Upper lobe of left lung (tissue), 6 donors: ENCODE measurements around the gene PLB1. TPM values are rescaled to one million over a fixed set of nuclear protein-coding genes. Genes with fewer than 3 reads are reported as not detected.

Experiments used
- ATAC-seq, 2 donors: fragments of 200-7000 bp; cut with Tn5 transposase; one replicate each; pipeline ENCODE4 v1.9.1; 2022; ENCODE audit warnings: mild to moderate bottlenecking in 2 of 2, moderate library complexity in 2 of 2; ENCODE audit not compliant: low FRiP score in 2 of 2
- DNase-seq, 2 donors: peaks; one replicate each; pipeline ENCODE4 v3.0.0-alpha.2; 2019 to 2020
- H3K27ac ChIP-seq, 4 donors: fragments of 200-600 bp; sonication (generic); one replicate each; pipeline ENCODE4 v1.5.1; 2016 to 2019
- H3K27me3 ChIP-seq, 4 donors: fragments of 200-600 bp; sonication (generic); one replicate each; pipeline ENCODE4 v1.5.1; 2017 to 2019
- H3K36me3 ChIP-seq, 4 donors: fragments of 200-600 bp; sonication (generic); one replicate each; pipeline ENCODE4 v1.5.1; 2016 to 2019
- H3K4me1 ChIP-seq, 4 donors: fragments of 200-600 bp; sonication (generic); one replicate each; pipeline ENCODE4 v1.5.1; 2018 to 2019
- H3K4me3 ChIP-seq, 4 donors: fragments of 200-600 bp; sonication (generic); one replicate each; pipeline ENCODE4 v1.5.1; 2017 to 2019; ENCODE audit warnings: mild to moderate bottlenecking in 2 of 4, moderate library complexity in 1 of 4
- H3K9me3 ChIP-seq, 4 donors: fragments of 200-600 bp; sonication (generic); one replicate each; pipeline ENCODE4 v1.5.1; 2018 to 2019
- CTCF ChIP-seq, 6 experiments: fragments of 450-650 bp in 4 of 6; fragments of 200-600 bp in 2 of 6; sonication (generic) in 2 of 6; IDR thresholded peaks; one replicate each; pipeline ENCODE4 v1.5.1; 2016 to 2019; ENCODE audit warnings: antibody characterized with exemption in 6 of 6
- EP300 ChIP-seq, 4 donors: sonication (generic); formaldehyde crosslinking; IDR thresholded peaks; one replicate each; pipeline ENCODE4 v1.5.1; 2017; ENCODE audit warnings: antibody characterized with exemption in 4 of 4, control low read depth in 2 of 4
- POLR2A ChIP-seq, 4 donors: fragments of 450-650 bp; IDR thresholded peaks; one replicate each; pipeline ENCODE4 v1.5.1; 2016 to 2017; ENCODE audit warnings: antibody characterized with exemption in 4 of 4, mild to moderate bottlenecking in 2 of 4
- POLR2AphosphoS5 ChIP-seq, 2 donors: sonication (generic); formaldehyde crosslinking; IDR thresholded peaks; one replicate each; pipeline ENCODE4 v1.5.1; 2017; ENCODE audit warnings: antibody characterized with exemption in 2 of 2
- WGBS, 2 donors: methylation state at CpG; one replicate each; pipeline ENCODE4 v1.1.5; 2017 to 2018; 5-methylcytosine and 5-hydroxymethylcytosine counted together
- total RNA-seq, 6 donors: library from RNA; depleted of rRNA in 4 of 6; stranded (reverse); fragments of >200 nt in 4 of 6; gene quantifications; one replicate each; pipeline versions ENCODE4 v1.1.0 to v1.2.1, GENCODE V29; 2016 to 2021
- donor health status: DM: no; HTN: no; CAD: no; lungs with moderate emphysema.
- donor health status: DM: no; HTN: yes; CAD: no; lungs with severe emphysema.

PLB1 gene
- total RNA-seq, 6 donors from 2014 or later = 3.1 to 9.1 (median 5.4) TPM

DNA sequence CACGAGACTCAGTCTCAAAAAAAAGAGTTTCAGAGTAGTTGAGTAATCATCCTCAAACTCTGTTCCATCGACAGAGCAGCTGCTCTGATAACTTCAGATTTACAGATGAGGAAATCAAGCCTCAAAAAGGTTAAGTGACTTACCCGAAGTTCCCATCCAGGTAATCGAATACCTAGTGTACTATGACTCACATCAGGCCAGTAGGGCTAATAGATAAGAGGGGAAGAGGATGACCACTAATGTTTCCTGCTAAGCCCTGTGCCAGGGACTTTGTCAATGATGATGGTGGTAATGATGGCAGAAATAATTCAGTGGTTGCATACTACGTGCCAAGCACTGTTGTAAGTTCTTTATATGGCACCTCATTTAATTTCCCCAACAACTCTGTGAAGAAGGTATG is 80.9 kb downstream of the PLB1 start:
- Histone ChIP-seq H3K27ac (no peak overlapping the region), H3K36me3 (no peaks in the 10 kb centered on the region), H3K9me3 (no peaks in the 10 kb centered on the region), H3K4me1 (no peaks in the 10 kb centered on the region), H3K27me3 (no peaks in the 10 kb centered on the region), H3K4me3 (no peak overlapping the region)
- DNase-seq (no peak), ATAC-seq (no peak)
- 83 to 86% methylated on average over 5 of the region's 5 CpGs for WGBS, 2 donors
- TF ChIP-seq EP300 (IDR thresholded peaks at IDR 0.05) = no peak
- TF ChIP-seq POLR2A (IDR thresholded peaks at IDR 0.05) = no peak
- no peak for TF ChIP-seq POLR2AphosphoS5 (IDR thresholded peaks at IDR 0.05)
- no peak for TF ChIP-seq CTCF (IDR thresholded peaks at IDR 0.05)

DNA sequence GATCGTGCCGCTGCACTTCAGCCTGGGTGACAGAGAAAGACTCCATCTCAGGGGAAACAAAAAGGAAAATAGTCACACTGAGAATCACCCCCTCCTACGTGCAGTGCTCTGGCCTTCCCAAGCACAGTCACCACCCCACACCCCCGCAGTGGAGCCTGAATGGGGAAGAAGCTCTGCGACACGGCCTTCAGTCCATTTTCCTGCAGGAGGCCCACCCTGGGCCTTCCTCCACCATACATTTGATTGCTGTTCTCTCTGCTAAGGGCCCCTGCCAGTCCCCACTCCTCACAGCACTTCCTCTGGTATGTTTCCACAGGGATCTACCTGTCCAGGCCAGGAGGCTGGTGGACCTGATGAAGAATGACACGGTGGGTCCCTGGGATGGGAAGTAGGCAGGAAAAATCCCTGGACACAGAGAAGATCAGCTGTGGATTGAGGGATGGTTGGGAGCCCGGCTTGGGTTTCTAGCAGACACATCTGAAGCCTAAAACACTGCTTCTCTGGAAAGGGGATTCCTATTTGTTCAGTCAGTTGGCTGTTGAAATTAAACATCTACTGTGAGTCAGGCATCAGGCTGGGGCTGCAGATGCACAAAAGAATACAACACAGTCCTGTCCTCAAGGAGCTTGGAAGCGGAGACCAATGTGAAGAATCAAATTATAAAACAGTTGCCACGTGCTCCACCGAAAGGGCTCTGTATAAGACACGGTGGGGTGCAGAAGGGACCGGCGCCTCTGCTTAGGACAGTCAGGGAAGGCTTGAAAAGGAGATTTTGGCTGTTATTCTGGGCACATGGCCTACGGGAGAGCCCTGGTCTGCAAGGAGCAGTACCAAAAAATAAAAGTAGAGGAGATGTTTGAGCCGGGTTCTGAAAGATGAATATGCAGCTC is 82.2 kb downstream of the PLB1 start:
- ATAC-seq = no peak
- WGBS, 2 donors = 91 to 92% methylated on average over 16 of the region's 16 CpGs

GRCh38 chr2:28578774-28579173 is 82.9 kb downstream of the PLB1 start:
- Histone ChIP-seq H3K36me3 (no peaks in the 10 kb centered on the region), H3K4me3 (no peak overlapping the region), H3K27me3 (no peaks in the 10 kb centered on the region), H3K9me3 (no peaks in the 10 kb centered on the region), H3K27ac (no peak overlapping the region), H3K4me1 (peaks cover under 1 to 5% (median 4%) of the 10 kb centered on the region in 4 donors)
- DNase-seq = no peak
- ATAC-seq = peak in 1 of 2 donors; percentile 9
- 87 to 90% methylated on average over 2 of the region's 2 CpGs for WGBS, 2 donors
- TF ChIP-seq EP300 (IDR thresholded peaks at IDR 0.05) (no peak), CTCF (IDR thresholded peaks at IDR 0.05) (no peak), POLR2AphosphoS5 (IDR thresholded peaks at IDR 0.05) (no peak), POLR2A (IDR thresholded peaks at IDR 0.05) (no peak)

More for the DNA sequence above, 82.2 kb downstream of the PLB1 start:
- DNase-seq = no peak
- no peak overlapping the region for H3K4me3 ChIP-seq
- H3K4me1 ChIP-seq = no peaks in the 10 kb centered on the region
- H3K27me3 ChIP-seq = no peaks in the 10 kb centered on the region
- TF ChIP-seq EP300 (IDR thresholded peaks at IDR 0.05) = no peak
- no peak for TF ChIP-seq POLR2AphosphoS5 (IDR thresholded peaks at IDR 0.05)
- no peak for TF ChIP-seq CTCF (IDR thresholded peaks at IDR 0.05)
- no peak for TF ChIP-seq POLR2A (IDR thresholded peaks at IDR 0.05)
- H3K9me3 ChIP-seq = no peaks in the 10 kb centered on the region
- no peaks in the 10 kb centered on the region for H3K36me3 ChIP-seq
- no peak overlapping the region for H3K27ac ChIP-seq

- Histone ChIP-seq H3K36me3 (no peaks in the 10 kb centered on the region), H3K4me1 (peaks cover 9 to 13% (median 12%) of the 10 kb centered on the region in 4 donors), H3K9me3 (no peaks in the 10 kb centered on the region), H3K27ac (no peak overlapping the region), H3K4me3 (no peak overlapping the region), H3K27me3 (no peaks in the 10 kb centered on the region)
- DNase-seq (no peak), ATAC-seq (no peak)
- WGBS, 2 donors = 88 to 98% methylated on average over 1 to 3 of the region's 3 CpGs
- TF ChIP-seq POLR2A (IDR thresholded peaks at IDR 0.05) (no peak), POLR2AphosphoS5 (IDR thresholded peaks at IDR 0.05) (no peak), EP300 (IDR thresholded peaks at IDR 0.05) (no peak), CTCF (IDR thresholded peaks at IDR 0.05) (no peak)
Observed at GRCh38 chr2:28579606-28580005, 83.7 kb downstream of the PLB1 start.
